K562 (cell line): Measurements from ENCODE around the gene ABI2. TPM values are rescaled to one million over a fixed set of nuclear protein-coding genes. Genes with fewer than 3 reads are reported as not detected.

ENCODE experiments used
- BDP1 ChIP-seq: IDR thresholded peaks from 3 replicates; pipeline ENCODE4 v1.6.1; 2011; ENCODE audit not compliant: insufficient read length, insufficient read depth
- BRF2 ChIP-seq: IDR thresholded peaks from 3 replicates; pipeline ENCODE4 v1.6.1; 2011; ENCODE audit warnings: borderline replicate concordance, mild to moderate bottlenecking; ENCODE audit not compliant: insufficient read length, insufficient read depth
- CHD7 ChIP-seq: fragments of 200-600 bp; sonication (generic); IDR thresholded peaks from one replicate; pipeline ENCODE4 v1.6.1; 2012; ENCODE audit warnings: mild to moderate bottlenecking, low read depth, low read length, inconsistent platforms
- HDAC3 ChIP-seq: fragments of 450-650 bp; IDR thresholded peaks from 2 replicates; pipeline ENCODE4 v1.6.1; 2018; ENCODE audit warnings: borderline replicate concordance, mild to moderate bottlenecking, moderate library complexity; ENCODE audit not compliant: partially characterized antibody
- KLF16 ChIP-seq: IDR thresholded peaks from 2 replicates; pipeline ENCODE4 v1.6.1; 2016; ENCODE audit warnings: antibody characterized with exemption
- MCM5 ChIP-seq: fragments of 450-650 bp; IDR thresholded peaks from 2 replicates; pipeline ENCODE4 v1.6.1; 2016; ENCODE audit warnings: low read depth
- MCM7 ChIP-seq, 2 experiments: fragments of 450-650 bp; IDR thresholded peaks; 2 replicates each; pipeline ENCODE4 v1.6.1; 2016 to 2018
- MTA3 ChIP-seq: fragments of 450-650 bp; formaldehyde crosslinking; IDR thresholded peaks from 2 replicates; pipeline ENCODE4 v1.6.1; 2017; ENCODE audit warnings: mild to moderate bottlenecking, borderline replicate concordance
- RNF2 ChIP-seq: sonication (generic); IDR thresholded peaks from 2 replicates; pipeline ENCODE4 v1.6.1; 2016
- TAF7 ChIP-seq: fragments of 450-650 bp; IDR thresholded peaks from 2 replicates; pipeline ENCODE4 v1.6.1; 2016; ENCODE audit warnings: missing genetic modification characterization, missing compliant biosample characterization
- YY1 ChIP-seq, 3 experiments: IDR thresholded peaks; 2 replicates each; pipeline ENCODE4 v1.6.1; 2011; ENCODE audit warnings: low read length in 2 of 3, mild to moderate bottlenecking in 2 of 3, moderate library complexity in 2 of 3, borderline replicate concordance in 1 of 3, control low read depth in 1 of 3, low read depth in 1 of 3; ENCODE audit not compliant: insufficient read depth in 3 of 3, insufficient replicate concordance in 2 of 3, control insufficient read depth in 1 of 3, insufficient read length in 1 of 3; ENCODE audit errors: extremely low read depth in 1 of 3
- ZC3H8 ChIP-seq: fragments of 450-650 bp; IDR thresholded peaks from 2 replicates; pipeline ENCODE4 v1.6.1; 2017
- ZNF212 ChIP-seq: fragments of 450-650 bp; formaldehyde crosslinking; IDR thresholded peaks from 2 replicates; pipeline ENCODE4 v1.4.0; 2020; ENCODE audit warnings: mild to moderate bottlenecking
- ZNF444 ChIP-seq: fragments of 250-450 bp; sonication (Bioruptor Pico); IDR thresholded peaks from 2 replicates; pipeline ENCODE4 v1.4.0; 2020; ENCODE audit warnings: mild to moderate bottlenecking, moderate library complexity
- ZNF644 ChIP-seq: fragments of 200-800 bp; sonication (Bioruptor generic); IDR thresholded peaks from 2 replicates; pipeline ENCODE4 v1.6.1; 2016; ENCODE audit warnings: low read depth, missing genetic modification characterization, missing compliant biosample characterization
- polyA plus RNA-seq, 8 experiments: library from polyadenylated mRNA; depleted of rRNA in 4 of 8; stranded (reverse) in 5 of 8; unstranded in 3 of 8; fragments of >200 nt; fragmentation: Nextera tagmentation in 2 of 8; fragmentation: Illumina TruSeq in 1 of 8; extraction: Ambion mirVana in 2 of 8; extraction: Trizol in 1 of 8; gene quantifications; 2 replicates each; pipeline versions ENCODE4 v1.2.1 to v1.2.3, GENCODE V29; 2011 to 2014; ENCODE audit warnings: inconsistent platforms in 1 of 8, missing spikeins in 1 of 8
- total RNA-seq, 7 experiments: library from RNA; depleted of rRNA in 6 of 7; stranded (reverse); fragments of >200 nt in 6 of 7; fragmentation: Illumina TruSeq in 2 of 7; extraction: Trizol in 2 of 7; gene quantifications; 2 replicates each; pipeline versions ENCODE4 v1.2.1 to v1.2.3, GENCODE V29; 2011 to 2021; ENCODE audit warnings: low replicate concordance in 1 of 7

The ABI2 gene
- total and polyA plus RNA-seq, 9 of the 15 experiments (the other 6 are each of a cell fraction or from before 2014, with no cell fraction given) = 5.3 to 24.3 (median 12.2) TPM

GRCh38 chr2:203327901-203328759 is at the start of gene ABI2 (continued):
- no peak for TF ChIP-seq CHD7
- no peak for TF ChIP-seq BRF2
- TF ChIP-seq TAF7 (tag) = no peak
- TF ChIP-seq RNF2 = peak; percentile 27; the same call in 1 of the 2 replicates
- TF ChIP-seq ZC3H8 = no peak
- no peak for TF ChIP-seq MCM5
- peak in 2 of 3 experiments; percentile 25 to 55 for TF ChIP-seq YY1 (IDR thresholded peaks at IDR 0.05; ENCODE audit: borderline replicate concordance in 1 of 3, control insufficient read depth in 1 of 3, extremely low read depth in 1 of 3, insufficient read depth in 3 of 3, insufficient read length in 1 of 3, insufficient replicate concordance in 2 of 3, low read depth in 1 of 3, low read length in 2 of 3)
- TF ChIP-seq ZNF644 (tag) = no peak
- no peak for TF ChIP-seq KLF16
- TF ChIP-seq ZNF444 (CRISPR knock-in tag) = no peak
- peak; percentile 28; the same call in 1 of the 2 replicates for TF ChIP-seq MTA3
- TF ChIP-seq BDP1 = no peak
- TF ChIP-seq HDAC3 = no peak
- no peak for TF ChIP-seq ZNF212 (CRISPR knock-in tag)
- TF ChIP-seq MCM7 (IDR thresholded peaks at IDR 0.05) = no peak
